Melanocyte of skin (primary cell): ENCODE measurements around the gene GPHA2. TPM values are rescaled to one million over a fixed set of nuclear protein-coding genes. Genes with fewer than 3 reads are reported as not detected.

Experiments
- small RNA-seq, 2 donors: library from RNA; depleted of rRNA; stranded (forward); fragments of <200 nt; gene quantifications; one replicate each; pipeline ENCODE3, GENCODE V24; 2012
- total RNA-seq, 2 donors: library from RNA; depleted of rRNA; stranded (reverse); fragments of >200 nt; gene quantifications; 2 replicates each; pipeline ENCODE4 v1.2.3, GENCODE V29; 2012

GPHA2 gene
- not detected for total RNA-seq

GRCh38 chr11:64935359-64936081 lies at the start of gene GPHA2:
Gene GPHA2, minus strand, starts transcription at chr11:64935893. Its CDS starts 433 bp downstream, at chr11:64935460.

GRCh38 chr11:64971421-64972233 lies 35.9 kb upstream of the GPHA2 start, which contains the start of gene MAJIN:
Gene MAJIN, minus strand, starts transcription at chr11:64972108. Its CDS starts 12,703 bp downstream, at chr11:64959405.

GRCh38 chr11:64923944-64924909 lies 11.5 kb downstream of the GPHA2 start, which contains the start of gene PPP2R5B:
Gene PPP2R5B, plus strand, starts transcription at chr11:64924689. Its CDS starts 1,046 bp downstream, at chr11:64925735.

GRCh38 chr11:64916775-64917662 lies 18.7 kb downstream of the GPHA2 start, which contains the start of gene ATG2A:
Gene ATG2A, minus strand, starts transcription at chr11:64917209. Its CDS starts 74 bp downstream, at chr11:64917135.

Small RNA genes within 50 kb of the gene (small RNA-seq; reads per million reads assigned to genes)
- gene MIR6749 (0 reads per million in 2 donors), gene MIR6750 (0.06 to 0.26 reads per million in 2 donors)

Other genes with a start within 250 kb of the GPHA2 start
- under 1 TPM; 0.33 to 0.69 TPM for gene NRXN2, start 212.7 kb downstream of the GPHA2 start, total RNA-seq
- not detected for gene RASGRP2, start 191.8 kb downstream of the GPHA2 start, total RNA-seq
- gene PYGM, start 175.9 kb downstream of the GPHA2 start, total RNA-seq: under 1 TPM; 0.33 to 0.34 TPM
- gene SF1, start 157.4 kb downstream of the GPHA2 start, total RNA-seq: 100 to 1,000 TPM in 1 of 2 donors, 10 to 100 TPM in 1; 95.7 to 122 TPM
- gene MAP4K2, start 132.7 kb downstream of the GPHA2 start, total RNA-seq: 10 to 100 TPM; 11.4 to 17.3 TPM
- gene MEN1, start 125.3 kb downstream of the GPHA2 start, total RNA-seq: 10 to 100 TPM; 17.2 to 26.3 TPM
- gene CDC42BPG, start 91.2 kb downstream of the GPHA2 start, total RNA-seq: under 1 TPM; under 0.01 to 1.00 TPM
- gene EHD1, start 57.3 kb downstream of the GPHA2 start, total RNA-seq: 10 to 100 TPM; 16.2 to 49.0 TPM
- gene ATG2A, start 18.7 kb downstream of the GPHA2 start, total RNA-seq: 10 to 100 TPM; 22.3 to 58.5 TPM
- 10 to 100 TPM in 1 of 2 donors, 1 to 10 TPM in 1; 9.0 to 29.9 TPM for gene PPP2R5B, start 11.2 kb downstream of the GPHA2 start, total RNA-seq
- gene MAJIN, start 36.2 kb upstream of the GPHA2 start, total RNA-seq: not detected
- gene BATF2, start 61.1 kb upstream of the GPHA2 start, total RNA-seq: 10 to 100 TPM; 10.7 to 29.0 TPM
- 100 to 1,000 TPM; 112 to 138 TPM for gene ARL2, start 78.3 kb upstream of the GPHA2 start, total RNA-seq
- gene SNX15, start 91.5 kb upstream of the GPHA2 start, total RNA-seq: 1 to 10 TPM; 9.3 to 9.6 TPM
- gene SAC3D1, start 105.3 kb upstream of the GPHA2 start, total RNA-seq: 10 to 100 TPM; 10.3 to 25.0 TPM
- gene NAALADL1, start 122.7 kb upstream of the GPHA2 start, total RNA-seq: 10 to 100 TPM in 1 of 2 donors, 1 to 10 TPM in 1; 5.7 to 11.7 TPM
- 10 to 100 TPM; 11.4 to 29.6 TPM for gene CDCA5, start 148.1 kb upstream of the GPHA2 start, total RNA-seq
- gene ZFPL1, start 148.3 kb upstream of the GPHA2 start, total RNA-seq: 10 to 100 TPM; 32.0 to 33.0 TPM
- 10 to 100 TPM; 78.5 to 78.6 TPM for gene VPS51, start 160.3 kb upstream of the GPHA2 start, total RNA-seq
- gene TM7SF2, start 176.0 kb upstream of the GPHA2 start, total RNA-seq: 1 to 10 TPM; 9.3 TPM
- gene ZNHIT2, start 181.8 kb upstream of the GPHA2 start, total RNA-seq: 10 to 100 TPM; 13.1 to 16.7 TPM
- 100 to 1,000 TPM; 127 to 221 TPM for gene FAU, start 186.2 kb upstream of the GPHA2 start, total RNA-seq
- gene MRPL49, start 186.4 kb upstream of the GPHA2 start, total RNA-seq: 10 to 100 TPM; 59.2 to 59.6 TPM
- gene SYVN1, start 198.6 kb upstream of the GPHA2 start, total RNA-seq: 10 to 100 TPM; 16.0 to 18.6 TPM
- not detected for gene SPDYC, start 234.3 kb upstream of the GPHA2 start, total RNA-seq
- gene CAPN1, start 246.0 kb upstream of the GPHA2 start, total RNA-seq: 100 to 1,000 TPM; 101 to 111 TPM